Endothelial cell of umbilical vein (primary cell): ENCODE results near the gene TOPORS. TPM values are rescaled to one million over a fixed set of nuclear protein-coding genes. Genes with fewer than 3 reads are reported as not detected.

Experiments
- BruUV-seq: library from RNA; stranded (reverse); fragments of 400-500 nt; replicated peaks from 2 replicates; lab custom pipeline; 2021; lab: Mats Ljungman, UMichigan
- CTCF ChIA-PET: fragments of 300-600, 350-600 bp; sonication (Branson Sonifier 250); formaldehyde crosslinking; loops from one replicate; lab custom pipeline; 2021; ENCODE audit warnings: antibody characterized with exemption, inconsistent platforms; lab: Charles Lee
- POLR2A ChIA-PET: fragments of 300-600, 350-600 bp; sonication (Branson Sonifier 250); formaldehyde crosslinking; loops from one replicate; lab custom pipeline; 2021; ENCODE audit warnings: antibody characterized with exemption, inconsistent platforms; lab: Charles Lee
- DNase-seq: peaks from one replicate; pipeline ENCODE4 v3.0.0-alpha.2; 2011; ENCODE audit warnings: low read depth, low spot score
- FAIRE-seq: peaks from 2 replicates; lab custom pipeline; 2011; peaks lifted over from hg19 to GRCh38; lab: Jason Lieb, UNC
- H2AFZ ChIP-seq: 2 replicates; pipeline ENCODE4 v1.6.0; 2012; ENCODE audit warnings: low read depth, low read length, control low read depth, inconsistent platforms
- H3K27ac ChIP-seq: 2 replicates; pipeline ENCODE4 v1.5.1; 2011; ENCODE audit warnings: low read depth, mild to moderate bottlenecking, control low read depth, low read length, moderate library complexity; ENCODE audit not compliant: insufficient read depth
- H3K27me3 ChIP-seq, 2 experiments: 2 replicates each; pipeline versions ENCODE4 v1.6.0 to v1.6.1; 2011; ENCODE audit warnings: low read length in 2 of 2, mixed read lengths in 1 of 2; ENCODE audit not compliant: control insufficient read depth in 2 of 2, insufficient read depth in 2 of 2
- H3K36me3 ChIP-seq, 2 experiments: 2 replicates in 1 of 2; 3 replicates in 1 of 2; pipeline ENCODE4 v1.5.1; 2011; ENCODE audit warnings: low read length in 2 of 2, mild to moderate bottlenecking in 1 of 2, moderate library complexity in 1 of 2; ENCODE audit not compliant: control insufficient read depth in 2 of 2, insufficient read depth in 2 of 2; ENCODE audit errors: extremely low read depth in 1 of 2
- H3K4me1 ChIP-seq: 3 replicates; pipeline ENCODE4 v1.5.1; 2011; ENCODE audit warnings: mild to moderate bottlenecking, low read length; ENCODE audit not compliant: control insufficient read depth, insufficient read depth; ENCODE audit errors: extremely low read depth
- H3K4me2 ChIP-seq: 2 replicates; pipeline ENCODE4 v1.6.1; 2011; ENCODE audit warnings: low read length, control low read depth, mixed read lengths; ENCODE audit not compliant: insufficient read depth
- H3K4me3 ChIP-seq, 3 experiments: fragments of 200-600 bp in 1 of 3; sonication (generic), shearing (Covaris generic) in 1 of 3; replicated peaks in 1 of 3; 2 replicates each; pipeline ENCODE4 v1.5.1; 2011 to 2016; ENCODE audit warnings: control low read depth in 3 of 3, low read length in 3 of 3, mild to moderate bottlenecking in 2 of 3, inconsistent platforms in 1 of 3, low read depth in 1 of 3, moderate library complexity in 1 of 3; ENCODE audit not compliant: insufficient read depth in 1 of 3
- H3K79me2 ChIP-seq: 2 replicates; pipeline ENCODE4 v1.6.0; 2012; ENCODE audit warnings: low read length, inconsistent platforms; ENCODE audit not compliant: control insufficient read depth, insufficient read depth
- H3K9ac ChIP-seq: replicated peaks from 2 replicates; pipeline ENCODE3; 2011; ENCODE audit warnings: low read length, control low read depth; ENCODE audit not compliant: insufficient read depth; ENCODE audit errors: extremely low read depth
- H3K9me1 ChIP-seq: replicated peaks from 3 replicates; pipeline ENCODE4 v1.6.0; 2011; ENCODE audit warnings: mild to moderate bottlenecking, low read length; ENCODE audit not compliant: control insufficient read depth, insufficient read depth; ENCODE audit errors: extremely low read depth
- H3K9me3 ChIP-seq: replicated peaks from 2 replicates; pipeline ENCODE4 v1.5.1; 2012; ENCODE audit warnings: low read length, inconsistent platforms; ENCODE audit not compliant: control insufficient read depth, insufficient read depth
- H4K20me1 ChIP-seq: replicated peaks from 2 replicates; pipeline ENCODE3; 2011; ENCODE audit warnings: mild to moderate bottlenecking, low read length; ENCODE audit not compliant: control insufficient read depth, insufficient read depth; ENCODE audit errors: extremely low read depth
- EZH2 ChIP-seq: IDR thresholded peaks from 2 replicates; pipeline ENCODE4 v1.6.1; 2012; ENCODE audit warnings: borderline replicate concordance, low read depth, mild to moderate bottlenecking, moderate library complexity, low read length, inconsistent platforms; ENCODE audit not compliant: severe bottlenecking
- FOS ChIP-seq: IDR thresholded peaks from 2 replicates; pipeline ENCODE4 v1.6.1; 2011; ENCODE audit warnings: mild to moderate bottlenecking, low read length, moderate library complexity, borderline replicate concordance; ENCODE audit not compliant: insufficient read depth
- GATA2 ChIP-seq: IDR thresholded peaks from 2 replicates; pipeline ENCODE4 v1.7.0; 2011; ENCODE audit warnings: low read depth, mild to moderate bottlenecking, moderate library complexity, mixed read lengths, low read length; ENCODE audit not compliant: insufficient read length, insufficient read depth
- JUN ChIP-seq: IDR thresholded peaks from 2 replicates; pipeline ENCODE4 v1.6.1; 2011; ENCODE audit warnings: borderline replicate concordance, low read depth; ENCODE audit not compliant: insufficient read length, insufficient read depth
- MYC ChIP-seq: IDR thresholded peaks from one replicate; pipeline ENCODE4 v1.6.1; 2011; ENCODE audit warnings: mild to moderate bottlenecking, low read depth, low read length
- POLR2A ChIP-seq: IDR thresholded peaks from 2 replicates; pipeline ENCODE4 v1.6.1; 2012; ENCODE audit warnings: low read depth, mild to moderate bottlenecking, control low read depth, low read length
- POLR2AphosphoS5 ChIP-seq: IDR thresholded peaks from 2 replicates; pipeline ENCODE4 v1.6.1; 2012; ENCODE audit warnings: low read depth, mild to moderate bottlenecking, control low read depth, low read length, moderate library complexity; ENCODE audit not compliant: insufficient read depth
- dilution Hi-C: fragments of 300-500 bp; cut with MboI; formaldehyde crosslinking; loops from one replicate; pipeline ENCODE4 v1.15.0; 2019; ENCODE audit warnings: low sequenced_read_pairs; ENCODE audit not compliant: extremely low pct_ligation_motif_present
- intact Hi-C: fragments of 100-400 bp; cut with micrococcal nuclease; formaldehyde crosslinking; loops from one replicate; pipeline ENCODE4 v1.10.0; 2022
- polyA plus RNA-seq, 4 experiments: library from polyadenylated mRNA; depleted of rRNA in 3 of 4; stranded (reverse) in 3 of 4; unstranded in 1 of 4; fragments of >200 nt; gene quantifications; 2 replicates each; pipeline versions ENCODE4 v1.2.1 to v1.2.3, GENCODE V29; 2011 to 2012; ENCODE audit warnings: missing spikeins in 1 of 4
- total RNA-seq: library from RNA; stranded (reverse); gene quantifications from 2 replicates; pipeline ENCODE4 v1.2.3, GENCODE V29; 2021
- TF ChIP-seq, protein P1 (sequence below): IDR thresholded peaks from 2 replicates; pipeline ENCODE4 v1.6.1; 2011; ENCODE audit not compliant: insufficient read depth, insufficient read length
- TF ChIP-seq, protein P2 (sequence below), 2 donors: IDR thresholded peaks; 1 replicate in 1 of 2; 2 replicates in 1 of 2; pipeline ENCODE4 v1.5.1; 2011; ENCODE audit warnings: low read length in 2 of 2, mild to moderate bottlenecking in 2 of 2, moderate library complexity in 2 of 2, control low read depth in 1 of 2, inconsistent platforms in 1 of 2, low read depth in 1 of 2; ENCODE audit not compliant: insufficient read depth in 1 of 2; ENCODE audit errors: extremely low read depth in 1 of 2

TOPORS gene
- total and polyA plus RNA-seq, 2 donors (not counting 3 experiments of a cell fraction or from before 2014, with no cell fraction given): 6.1 to 16.2 TPM

DNA sequence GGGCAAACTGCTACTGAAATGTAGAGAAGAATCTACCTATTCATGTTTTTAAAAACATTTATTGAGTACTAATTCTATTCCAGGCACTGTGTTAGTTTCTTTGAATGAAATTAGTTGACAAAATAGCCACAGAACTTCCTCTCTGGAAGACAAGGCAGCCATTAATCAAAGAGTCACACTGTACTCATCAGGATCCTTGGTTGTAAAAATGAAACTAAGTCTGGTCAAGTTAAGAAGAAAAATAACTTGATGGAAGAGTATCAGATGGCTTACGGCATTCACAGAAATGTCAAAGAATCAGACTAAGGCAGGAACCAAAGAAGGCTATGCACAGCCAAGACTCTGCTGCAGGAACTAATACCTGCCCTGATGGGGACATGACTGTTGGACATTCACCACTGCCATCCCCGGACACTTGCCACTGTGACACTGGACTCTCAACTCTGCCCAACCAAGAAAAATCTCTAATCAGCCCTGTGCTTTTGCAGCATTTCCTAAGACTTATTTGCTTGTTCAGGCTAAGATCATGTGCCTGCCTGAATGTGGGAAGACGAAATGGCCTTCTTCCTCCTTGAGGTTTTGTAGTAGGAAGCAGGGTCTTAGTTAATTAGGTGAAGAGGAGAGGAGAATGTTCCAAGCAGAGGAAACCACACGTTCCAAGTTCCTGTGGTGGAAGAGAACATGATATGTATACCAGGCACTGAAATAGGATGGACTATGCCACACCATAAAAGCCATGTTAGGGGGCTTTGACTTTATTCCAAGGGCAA is 43.9 kb upstream of the TOPORS start:
- no TSS peak for BruUV-seq
- DNase-seq (no peak), FAIRE-seq (no peak)
- Histone ChIP-seq H3K27me3 (no peaks in the 10 kb centered on the region), H3K36me3 (no peaks in the 10 kb centered on the region), H3K4me3 (no peak overlapping the region), H4K20me1 (no peaks in the 10 kb centered on the region), H3K27ac (no peak overlapping the region), H3K9me3 (no peaks in the 10 kb centered on the region), H3K9ac (no peak overlapping the region), H2AFZ (no peak overlapping the region), H3K79me2 (no peaks in the 10 kb centered on the region), H3K4me2 (no peak overlapping the region), H3K9me1 (no peaks in the 10 kb centered on the region), H3K4me1 (no peaks in the 10 kb centered on the region)
- intact Hi-C loops (no loop called here), dilution Hi-C loops (no loop called here)
- ChIA-PET CTCF (interaction anchor here (1.1 kb wide), 1 partner anchor 15 kb away, joined by 4 read pairs; no protein-coding TSS in a partner anchor), POLR2A (no interaction called here)
- TF ChIP-seq, protein P1, sequence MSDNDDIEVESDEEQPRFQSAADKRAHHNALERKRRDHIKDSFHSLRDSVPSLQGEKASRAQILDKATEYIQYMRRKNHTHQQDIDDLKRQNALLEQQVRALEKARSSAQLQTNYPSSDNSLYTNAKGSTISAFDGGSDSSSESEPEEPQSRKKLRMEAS: no peak
- TF ChIP-seq MYC: no peak
- no peak for TF ChIP-seq FOS
- no peak for TF ChIP-seq EZH2
- TF ChIP-seq GATA2: no peak

DNA sequence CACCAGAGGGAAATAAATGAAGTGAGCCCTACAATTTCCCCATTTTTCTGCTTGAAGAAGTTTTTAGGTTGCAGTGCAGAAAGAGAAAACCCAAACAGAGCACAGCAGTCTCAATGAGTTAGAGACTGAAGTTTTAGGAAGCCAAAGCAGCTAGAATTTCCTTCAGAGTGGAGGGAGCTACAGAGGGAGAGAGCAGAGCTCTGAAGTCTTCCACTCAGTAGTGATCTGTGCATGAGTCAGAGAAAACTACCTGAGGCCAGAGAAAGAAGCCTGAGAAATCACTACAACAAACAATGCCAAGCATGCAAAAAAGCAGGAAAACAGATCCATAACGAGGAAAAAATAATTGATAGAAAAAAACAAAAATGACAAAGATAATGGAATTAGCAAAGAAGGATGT is 38.5 kb upstream of the TOPORS start:
- no peak for DNase-seq
- no TSS peak for BruUV-seq
- Histone ChIP-seq H3K4me2 (no peak overlapping the region), H3K27ac (no peak overlapping the region), H4K20me1 (no peaks in the 10 kb centered on the region), H3K9me3 (no peaks in the 10 kb centered on the region), H3K9me1 (no peaks in the 10 kb centered on the region), H3K79me2 (no peaks in the 10 kb centered on the region), H3K27me3 (peaks cover 2 to 18% of the 10 kb centered on the region in 2 experiments), H3K4me1 (no peaks in the 10 kb centered on the region), H2AFZ (no peak overlapping the region), H3K36me3 (no peaks in the 10 kb centered on the region), H3K9ac (no peak overlapping the region), H3K4me3 (no peak overlapping the region)
- no peak for FAIRE-seq
- ChIA-PET POLR2A (no interaction called here), CTCF (interaction anchor here (1.1 to 20.3 kb wide), 4 partner anchors 10 to 379 kb away, joined by 3 to 1384 read pairs (median 379); no protein-coding TSS in a partner anchor)
- no peak for TF ChIP-seq POLR2AphosphoS5
- no peak for TF ChIP-seq JUN
- TF ChIP-seq, protein P1: no peak
- no peak for TF ChIP-seq POLR2A
- TF ChIP-seq, protein P2, sequence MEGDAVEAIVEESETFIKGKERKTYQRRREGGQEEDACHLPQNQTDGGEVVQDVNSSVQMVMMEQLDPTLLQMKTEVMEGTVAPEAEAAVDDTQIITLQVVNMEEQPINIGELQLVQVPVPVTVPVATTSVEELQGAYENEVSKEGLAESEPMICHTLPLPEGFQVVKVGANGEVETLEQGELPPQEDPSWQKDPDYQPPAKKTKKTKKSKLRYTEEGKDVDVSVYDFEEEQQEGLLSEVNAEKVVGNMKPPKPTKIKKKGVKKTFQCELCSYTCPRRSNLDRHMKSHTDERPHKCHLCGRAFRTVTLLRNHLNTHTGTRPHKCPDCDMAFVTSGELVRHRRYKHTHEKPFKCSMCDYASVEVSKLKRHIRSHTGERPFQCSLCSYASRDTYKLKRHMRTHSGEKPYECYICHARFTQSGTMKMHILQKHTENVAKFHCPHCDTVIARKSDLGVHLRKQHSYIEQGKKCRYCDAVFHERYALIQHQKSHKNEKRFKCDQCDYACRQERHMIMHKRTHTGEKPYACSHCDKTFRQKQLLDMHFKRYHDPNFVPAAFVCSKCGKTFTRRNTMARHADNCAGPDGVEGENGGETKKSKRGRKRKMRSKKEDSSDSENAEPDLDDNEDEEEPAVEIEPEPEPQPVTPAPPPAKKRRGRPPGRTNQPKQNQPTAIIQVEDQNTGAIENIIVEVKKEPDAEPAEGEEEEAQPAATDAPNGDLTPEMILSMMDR (IDR thresholded peaks at IDR 0.05; ENCODE audit: extremely low read depth in 1 of 2, insufficient read depth in 1 of 2, low read depth in 1 of 2, low read length in 2 of 2): no peak
- no peak for TF ChIP-seq EZH2
- no peak for TF ChIP-seq GATA2
- no peak for TF ChIP-seq MYC
- no peak for TF ChIP-seq FOS
- dilution Hi-C loops (no loop called here), intact Hi-C loops (no loop called here)
